HepG2 (cell line): Measurements from ENCODE around the gene TANGO6. TPM values are rescaled to one million over a fixed set of nuclear protein-coding genes. Genes with fewer than 3 reads are reported as not detected.
A peak's percentile ranks its signal among the peaks of the same experiment; 100 is the strongest.

Source experiments
- ATAC-seq: fragments of 200-7000 bp; cut with Tn5 transposase; 3 replicates; pipeline ENCODE4 v1.9.1; 2020; ENCODE audit warnings: mild to moderate bottlenecking, moderate library complexity
- BruUV-seq: library from RNA; stranded (reverse); fragments of 400-500 nt; replicated peaks from 2 replicates; lab custom pipeline; 2021; lab: Mats Ljungman, UMichigan
- CTCF ChIA-PET: fragments of 300-600 bp; formaldehyde crosslinking; extraction: SDS; loops from one replicate; lab custom pipeline; 2021; ENCODE audit warnings: low total read pairs, inconsistent platforms, low intra/inter-chr PET ratio; lab: Yijun Ruan, JAX
- POLR2A ChIA-PET: fragments of 350-600 bp; sonication (Branson Sonifier 250); formaldehyde crosslinking; loops from one replicate; lab custom pipeline; 2020; ENCODE audit warnings: antibody characterized with exemption, inconsistent platforms; lab: Yijun Ruan, JAX
- DNase-seq: peaks from one replicate; pipeline ENCODE4 v3.0.0-alpha.2; 2015; ENCODE audit warnings: low spot score
- FAIRE-seq: peaks from 3 replicates; lab custom pipeline; 2011; peaks lifted over from hg19 to GRCh38; lab: Jason Lieb, UNC
- H2AFZ ChIP-seq: one replicate; pipeline ENCODE4 v1.6.1; 2011; ENCODE audit warnings: low read length, inconsistent platforms
- H3K27ac ChIP-seq: fragments of 300-600 bp; 3 replicates; pipeline ENCODE4 v1.8.0; 2011; ENCODE audit warnings: mixed run types, mild to moderate bottlenecking, mixed read lengths, low read length, inconsistent platforms; ENCODE audit not compliant: insufficient read depth; ENCODE audit errors: extremely low read length
- H3K27me3 ChIP-seq, 2 experiments: fragments of 200-600 bp in 1 of 2; 2 replicates in 1 of 2; 3 replicates in 1 of 2; pipeline versions ENCODE4 v1.6.0 to v1.8.0; 2011; ENCODE audit warnings: low read length in 2 of 2, mild to moderate bottlenecking in 2 of 2, moderate library complexity in 2 of 2, inconsistent platforms in 1 of 2; ENCODE audit not compliant: insufficient read depth in 2 of 2, control insufficient read depth in 1 of 2
- H3K36me3 ChIP-seq, 2 experiments: fragments of 200-600 bp in 1 of 2; replicated peaks in 1 of 2; 2 replicates in 1 of 2; 3 replicates in 1 of 2; pipeline versions ENCODE4 v1.5.1 to v1.8.0; 2011; ENCODE audit warnings: low read length in 2 of 2, inconsistent platforms in 1 of 2; ENCODE audit not compliant: insufficient read depth in 2 of 2, control insufficient read depth in 1 of 2
- H3K4me1 ChIP-seq: 2 replicates; pipeline ENCODE4 v1.5.1; 2012; ENCODE audit warnings: low read length, inconsistent platforms; ENCODE audit not compliant: insufficient read depth
- H3K4me2 ChIP-seq: 2 replicates; pipeline ENCODE4 v1.6.0; 2011; ENCODE audit warnings: low read depth, low read length, inconsistent platforms
- H3K4me3 ChIP-seq, 3 experiments: fragments of 200-600 bp in 1 of 3; sonication (generic), shearing (Covaris generic) in 1 of 3; replicated peaks in 1 of 3; 2 replicates each; pipeline ENCODE4 v1.5.1; 2011 to 2016; ENCODE audit warnings: low read length in 3 of 3, inconsistent platforms in 2 of 3, low read depth in 2 of 3, mild to moderate bottlenecking in 2 of 3, control low read depth in 1 of 3, mixed read lengths in 1 of 3; ENCODE audit not compliant: insufficient read depth in 1 of 3
- H3K79me2 ChIP-seq: one replicate; pipeline ENCODE4 v1.6.1; 2011; ENCODE audit warnings: low read length, inconsistent platforms; ENCODE audit not compliant: insufficient read depth
- H3K9ac ChIP-seq: 2 replicates; pipeline ENCODE4 v1.6.0; 2011; ENCODE audit warnings: mild to moderate bottlenecking, low read depth, low read length, inconsistent platforms; ENCODE audit not compliant: insufficient read depth
- H3K9me3 ChIP-seq: 2 replicates; pipeline ENCODE4 v1.5.1; 2012; ENCODE audit warnings: mild to moderate bottlenecking, low read length
- H4K20me1 ChIP-seq: 2 replicates; pipeline ENCODE4 v1.6.0; 2011; ENCODE audit warnings: inconsistent platforms, mild to moderate bottlenecking, low read length, moderate library complexity; ENCODE audit not compliant: insufficient read depth
- AKNA ChIP-seq: sonication (generic); formaldehyde crosslinking; IDR thresholded peaks from 2 replicates; pipeline ENCODE4 v1.4.0; 2020; ENCODE audit warnings: missing genetic modification reagents, borderline replicate concordance
- ARNT2 ChIP-seq: sonication (generic); formaldehyde crosslinking; IDR thresholded peaks from 2 replicates; pipeline ENCODE4 v1.8.0; 2022; ENCODE audit warnings: mild to moderate bottlenecking, low read depth, missing genetic modification reagents, moderate library complexity
- CTCF ChIP-seq: sonication (generic); formaldehyde crosslinking; IDR thresholded peaks from 2 replicates; pipeline ENCODE4 v1.5.0; 2020; ENCODE audit warnings: mild to moderate bottlenecking, missing genetic modification reagents, moderate library complexity
- KMT2B ChIP-seq: IDR thresholded peaks from 2 replicates; pipeline ENCODE4 v1.6.1; 2016; ENCODE audit warnings: missing genetic modification reagents, missing compliant biosample characterization
- MYC ChIP-seq: sonication (generic); formaldehyde crosslinking; IDR thresholded peaks from 2 replicates; pipeline ENCODE4 v1.9.0; 2021; ENCODE audit warnings: missing genetic modification reagents, borderline replicate concordance
- PHF5A ChIP-seq: IDR thresholded peaks from one replicate; pipeline ENCODE4 v1.6.1; 2018; ENCODE audit warnings: low read depth, missing genetic modification reagents; ENCODE audit not compliant: unreplicated experiment
- RBM22 ChIP-seq: fragments of 200-400 bp; formaldehyde crosslinking; optimal IDR thresholded peaks from 2 replicates; pipeline ENCODE3; 2017; ENCODE audit warnings: mild to moderate bottlenecking, low read length, moderate library complexity
- REST ChIP-seq, 2 experiments: IDR thresholded peaks; 2 replicates each; pipeline ENCODE4 v1.6.1; 2011 to 2012; ENCODE audit warnings: low read length in 2 of 2, borderline replicate concordance in 1 of 2, low read depth in 1 of 2, mild to moderate bottlenecking in 1 of 2, moderate library complexity in 1 of 2
- SMC3 ChIP-seq: IDR thresholded peaks from 2 replicates; pipeline ENCODE4 v1.6.1; 2011; ENCODE audit warnings: low read length, improper control_type of control experiment
- STAG1 ChIP-seq: sonication (generic); formaldehyde crosslinking; IDR thresholded peaks from 2 replicates; pipeline ENCODE4 v1.4.0; 2020; ENCODE audit warnings: missing genetic modification reagents
- ZMAT5 ChIP-seq: sonication (generic); formaldehyde crosslinking; IDR thresholded peaks from 2 replicates; pipeline ENCODE4 v1.5.0; 2020; ENCODE audit warnings: mild to moderate bottlenecking, low read depth, missing genetic modification reagents, borderline replicate concordance
- ZNF12 ChIP-seq: sonication (generic); formaldehyde crosslinking; IDR thresholded peaks from 2 replicates; pipeline ENCODE4 v1.5.0; 2020; ENCODE audit warnings: missing genetic modification reagents
- WGBS: methylation state at CpG from one replicate; pipeline ENCODE4 v1.1.6; 2017; ENCODE audit warnings: low lambda C conversion rate; 5-methylcytosine and 5-hydroxymethylcytosine counted together
- in situ Hi-C: cut with HindIII; loops from 2 replicates; pipeline ENCODE4 v1.10.0; 2017; ENCODE audit warnings: low pct_unique_long_range_greater_than_20kb; ENCODE audit not compliant: extremely low pct_ligation_motif_present
- intact Hi-C: fragments of 100-400 bp; cut with micrococcal nuclease; formaldehyde crosslinking; loops from one replicate; pipeline ENCODE4 v1.10.0; 2022; ENCODE audit not compliant: unreplicated experiment
- polyA plus RNA-seq, 8 experiments: library from polyadenylated mRNA; depleted of rRNA in 3 of 8; stranded (reverse) in 7 of 8; unstranded in 1 of 8; fragments of >200 nt; fragmentation: Illumina TruSeq in 4 of 8; extraction: Trizol in 4 of 8; gene quantifications; 2 replicates each; pipeline versions ENCODE4 v1.2.1 to v1.2.3, GENCODE V29; 2011 to 2016; ENCODE audit warnings: low read depth in 4 of 8, missing spikeins in 1 of 8, mixed read lengths in 1 of 8; ENCODE audit not compliant: insufficient read depth in 1 of 8
- total RNA-seq, 5 experiments: library from RNA; depleted of rRNA; stranded (reverse); fragments of >200 nt; fragmentation: Illumina TruSeq; extraction: Trizol; gene quantifications; 2 replicates each; pipeline ENCODE4 v1.2.3, GENCODE V29; 2016; ENCODE audit warnings: low read depth in 1 of 5

The TANGO6 gene
- total and polyA plus RNA-seq, 2 of the 13 experiments (the other 11 are each of a cell fraction or from before 2014, with no cell fraction given): 7.2 to 13.3 TPM

GRCh38 chr16:68972720-68973119 is 129.4 kb downstream of the TANGO6 start (continued):
- no peak for TF ChIP-seq ARNT2 (CRISPR knock-in tag)
- peak; percentile 22; the same call in 1 of the 2 replicates for TF ChIP-seq STAG1 (CRISPR knock-in tag)
- 0 out of 2 replicates have a peak, but pooled peaks have one; percentile 25 for TF ChIP-seq CTCF (CRISPR knock-in tag)
- peak; percentile 16; the same call in 1 of the 2 replicates for TF ChIP-seq SMC3

- ATAC-seq (no peak), FAIRE-seq (no peak), DNase-seq (no peak)
- CTCF ChIA-PET: no interaction called here
- H3K27ac ChIP-seq: no peak overlapping the region
- H3K4me3 ChIP-seq: no peak overlapping the region
- H3K9ac ChIP-seq: no peak overlapping the region
- no peaks in the 10 kb centered on the region for H3K9me3 ChIP-seq
- intact Hi-C loops (loop anchor here (1.0 kb wide), 1 partner anchor 21 kb away; no protein-coding TSS in a partner anchor), in situ Hi-C loops (no loop called here)
- no peak overlapping the region for H2AFZ ChIP-seq
- H4K20me1 ChIP-seq: no peaks in the 10 kb centered on the region
- H3K36me3 ChIP-seq: peaks cover 1 to 6% of the 10 kb centered on the region in 2 experiments; a peak in 4 of 5 replicates
- WGBS: 80% methylated on average over 7 of the region's 7 CpGs
- H3K27me3 ChIP-seq: no peaks in the 10 kb centered on the region
- no TSS peak for BruUV-seq
- H3K4me1 ChIP-seq: no peaks in the 10 kb centered on the region
- POLR2A ChIA-PET: no interaction called here
- H3K4me2 ChIP-seq: no peak overlapping the region
- H3K79me2 ChIP-seq: no peaks in the 10 kb centered on the region
- no peak for TF ChIP-seq MYC (CRISPR knock-in tag)
- no peak for TF ChIP-seq AKNA
- no peak for TF ChIP-seq ZNF12
- TF ChIP-seq REST (IDR thresholded peaks at IDR 0.05; ENCODE audit: borderline replicate concordance in 1 of 2, low read depth in 1 of 2, low read length in 2 of 2): no peak
- TF ChIP-seq KMT2B (CRISPR knock-in tag): no peak
- no peak for TF ChIP-seq ZMAT5 (CRISPR knock-in tag)
- no peak for TF ChIP-seq PHF5A (CRISPR knock-in tag)
- TF ChIP-seq RBM22: no peak
Observed at GRCh38 chr16:68973611-68974120, 130.3 kb downstream of the TANGO6 start.
